ELR (cell line): ENCODE measurements around the gene NSUN7.
"Not testable (repeated sequence)": the region's sequence is repeated elsewhere in the genome, so short reads cannot be mapped to it uniquely, and the experiment has no call there.

ENCODE experiments used
- DNase-seq: peaks from one replicate; pipeline ENCODE4 v3.0.0-alpha.2; 2015; ENCODE audit warnings: low read depth

Gene NSUN7

DNA sequence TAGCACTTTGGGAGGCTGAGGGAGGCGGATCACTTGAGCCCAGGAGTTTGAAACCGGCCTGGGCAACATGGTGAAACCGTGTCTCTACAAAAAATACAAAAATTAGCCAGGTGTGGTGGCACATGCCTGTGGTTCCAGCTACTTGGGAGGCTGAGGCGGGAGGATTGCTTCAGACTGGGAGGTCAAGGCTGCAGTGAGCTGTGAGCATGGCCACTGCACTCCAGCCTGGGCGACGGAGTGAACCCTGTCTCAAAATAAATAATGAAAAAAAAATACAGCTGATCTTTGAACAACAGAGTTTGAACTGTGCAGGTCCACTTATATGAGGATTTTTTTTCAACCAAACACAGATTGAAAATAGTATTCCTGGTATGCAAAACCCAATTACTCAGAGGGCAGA is 67.4 kb downstream of the NSUN7 start:
- DNase-seq: not testable (repeated sequence)

DNA sequence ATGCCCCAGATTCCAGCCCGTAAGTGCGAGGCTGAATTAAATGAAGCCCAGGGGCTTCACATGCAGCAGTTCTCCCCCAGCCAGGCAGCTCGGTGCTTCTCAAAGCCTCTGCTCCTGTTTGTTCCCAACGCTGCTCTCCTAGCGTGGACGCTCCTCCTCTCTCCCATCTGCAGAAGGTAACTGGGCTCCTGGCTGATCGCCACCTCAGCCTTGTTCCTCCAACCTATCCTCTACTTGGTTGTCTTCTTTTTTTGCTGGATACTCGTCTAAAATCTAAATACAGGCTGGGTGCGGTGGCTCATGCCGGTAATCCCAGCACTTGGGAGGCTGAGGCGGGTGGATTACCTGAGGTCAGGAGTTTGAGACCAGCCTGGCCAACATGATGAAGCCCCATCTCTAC is 70.3 kb downstream of the NSUN7 start:
- no peak for DNase-seq

DNA sequence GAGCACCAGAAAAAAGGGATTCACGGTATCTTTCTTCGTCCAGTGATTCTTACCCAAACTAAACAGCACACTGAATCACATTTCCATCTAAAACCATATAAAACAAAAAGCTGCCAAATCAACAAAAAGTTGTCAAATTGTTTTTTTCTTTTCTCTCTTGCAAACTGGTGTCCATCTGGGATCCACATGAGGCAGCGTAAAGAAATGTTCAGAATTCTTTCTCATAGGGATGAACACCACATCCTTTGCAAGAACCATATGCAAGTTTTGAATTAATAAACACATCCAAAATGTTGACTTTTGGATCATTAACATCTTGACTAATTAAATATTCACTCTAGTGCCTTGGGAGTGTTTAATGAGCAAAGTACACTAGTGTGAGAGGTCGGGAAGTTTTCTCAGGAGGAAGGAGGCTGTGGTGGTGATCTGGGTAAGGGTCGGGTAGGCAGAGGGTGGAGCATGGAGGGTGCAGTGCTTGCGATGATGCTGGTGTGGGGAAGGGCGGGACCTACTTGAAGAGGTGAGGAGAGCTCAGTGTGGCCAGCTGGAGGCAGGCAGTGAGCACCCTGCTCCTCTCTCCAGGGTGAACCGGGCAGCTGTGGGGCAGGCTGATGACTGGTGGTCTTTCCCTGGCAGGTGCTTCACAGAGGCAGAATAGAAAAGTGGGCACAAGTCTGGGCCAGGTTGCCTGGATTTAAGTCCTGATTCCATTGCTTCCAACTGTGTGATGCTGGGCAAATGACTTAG is 72.8 kb downstream of the NSUN7 start:
- no peak for DNase-seq

DNA sequence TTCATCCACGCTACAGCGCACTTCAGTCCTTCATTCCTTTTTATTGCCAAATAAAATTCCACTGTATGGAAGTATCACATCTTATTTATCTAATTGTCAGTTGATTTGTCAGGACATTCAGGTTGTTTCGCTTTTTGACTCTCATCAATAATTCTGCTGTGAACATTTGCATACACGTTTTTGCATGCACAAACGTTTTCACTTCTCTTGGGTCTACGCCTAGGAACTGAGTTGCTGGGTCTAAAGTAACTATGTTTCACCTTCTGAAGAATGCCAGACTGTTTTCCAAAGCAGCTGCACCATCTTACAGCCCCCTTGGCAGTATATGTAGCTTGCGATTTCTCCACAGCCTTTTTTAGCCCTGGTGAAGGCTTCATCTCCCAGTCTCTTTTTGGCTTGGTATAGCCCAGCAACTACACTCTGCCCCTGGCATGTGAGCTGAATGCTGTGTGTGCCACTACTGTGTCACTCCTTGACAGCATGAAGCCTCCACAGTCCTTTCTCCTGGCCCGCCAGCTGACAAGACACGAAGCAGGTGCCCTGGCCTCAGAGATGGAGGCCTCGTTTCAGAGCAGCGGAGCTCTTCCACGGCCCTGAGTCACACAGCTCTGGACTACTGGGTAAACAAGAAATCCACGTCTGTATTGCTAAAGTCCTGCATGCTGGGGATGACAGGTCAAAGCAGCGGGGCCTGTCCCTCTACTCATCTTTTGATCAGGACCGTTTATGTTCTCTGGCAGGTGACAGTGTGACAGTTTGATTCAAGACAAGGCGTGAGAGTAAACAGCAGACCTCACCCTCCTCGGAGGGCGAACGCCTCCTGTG is 75.5 kb downstream of the NSUN7 start:
- no peak for DNase-seq

DNA sequence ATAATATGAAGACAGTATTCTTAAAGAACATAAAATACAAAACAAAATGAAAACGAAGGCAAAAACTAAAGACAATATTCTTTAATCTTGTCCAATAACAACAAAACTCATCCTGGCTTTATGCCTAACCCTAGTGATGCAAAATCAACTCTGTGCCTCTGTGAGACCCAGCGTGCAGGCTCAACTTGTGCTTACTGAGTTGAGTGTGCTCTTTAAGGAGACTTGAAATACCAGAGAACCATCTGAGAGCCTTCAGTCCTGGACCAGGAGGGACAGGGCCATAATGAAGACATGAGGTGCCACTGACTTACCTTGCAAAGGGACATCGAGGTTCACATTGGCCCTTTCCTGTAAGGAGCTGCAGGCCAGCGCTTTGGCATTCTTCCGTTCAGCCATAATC is 77.1 kb downstream of the NSUN7 start:
- DNase-seq: no peak

DNA sequence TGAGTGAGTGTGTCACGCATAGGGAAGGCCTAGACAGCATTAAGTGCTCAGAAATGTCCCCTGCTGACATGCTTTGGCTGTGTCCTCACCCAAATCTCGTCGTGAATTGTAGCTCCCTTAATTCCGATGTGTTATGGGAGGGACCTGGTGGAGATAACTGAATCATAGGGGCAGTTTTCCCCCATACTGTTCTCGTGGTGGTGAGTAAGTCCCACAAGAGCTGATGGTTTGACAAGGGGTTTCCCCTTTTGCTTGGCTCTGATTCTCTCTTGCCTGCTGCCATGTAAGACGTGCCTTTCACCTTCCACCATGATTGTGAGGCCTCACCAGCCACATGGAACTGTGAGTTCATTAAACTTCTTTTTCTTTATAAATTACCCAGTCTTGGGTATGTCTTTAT is 78.0 kb downstream of the NSUN7 start:
- no peak for DNase-seq

DNA sequence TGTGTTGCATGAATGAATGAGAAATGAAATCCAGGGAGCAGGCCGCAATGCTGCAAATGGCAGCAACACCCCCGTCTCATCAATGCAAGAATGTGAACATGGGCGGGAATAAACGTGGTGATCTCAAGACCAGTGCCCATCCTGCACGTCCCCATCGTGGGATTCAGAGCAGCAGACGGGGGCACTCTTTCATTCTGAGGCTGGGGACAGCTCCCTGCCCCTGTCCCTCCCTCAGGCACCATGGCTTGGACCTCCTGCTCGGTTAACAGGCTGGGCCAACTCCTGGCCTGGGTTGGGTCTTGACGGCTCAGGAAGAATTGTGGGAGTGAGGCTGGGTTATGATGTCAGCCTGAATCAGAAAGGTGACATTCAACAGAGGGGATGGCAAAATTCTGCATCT is 78.9 kb downstream of the NSUN7 start:
- no peak for DNase-seq

DNA sequence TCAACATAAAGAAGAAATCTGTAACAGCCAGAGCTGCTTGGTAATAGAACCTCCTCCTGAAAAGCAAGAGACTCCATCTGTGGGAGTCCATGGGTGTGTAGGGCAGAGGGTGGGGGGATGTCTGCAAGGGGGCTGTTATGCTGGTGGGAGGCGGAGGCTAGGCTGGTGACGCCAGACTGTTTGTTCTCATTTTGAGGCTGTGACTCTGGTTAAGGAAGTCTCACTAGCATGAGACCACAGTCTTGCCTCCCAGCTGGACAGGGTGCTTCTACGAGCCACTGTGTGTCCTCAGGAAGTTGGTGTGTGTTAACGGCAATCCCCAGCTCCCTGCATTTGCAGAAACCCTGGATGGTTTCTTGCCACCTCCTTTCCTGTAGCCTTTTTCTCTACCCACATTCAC is 79.8 kb downstream of the NSUN7 start:
- DNase-seq: no peak

DNA sequence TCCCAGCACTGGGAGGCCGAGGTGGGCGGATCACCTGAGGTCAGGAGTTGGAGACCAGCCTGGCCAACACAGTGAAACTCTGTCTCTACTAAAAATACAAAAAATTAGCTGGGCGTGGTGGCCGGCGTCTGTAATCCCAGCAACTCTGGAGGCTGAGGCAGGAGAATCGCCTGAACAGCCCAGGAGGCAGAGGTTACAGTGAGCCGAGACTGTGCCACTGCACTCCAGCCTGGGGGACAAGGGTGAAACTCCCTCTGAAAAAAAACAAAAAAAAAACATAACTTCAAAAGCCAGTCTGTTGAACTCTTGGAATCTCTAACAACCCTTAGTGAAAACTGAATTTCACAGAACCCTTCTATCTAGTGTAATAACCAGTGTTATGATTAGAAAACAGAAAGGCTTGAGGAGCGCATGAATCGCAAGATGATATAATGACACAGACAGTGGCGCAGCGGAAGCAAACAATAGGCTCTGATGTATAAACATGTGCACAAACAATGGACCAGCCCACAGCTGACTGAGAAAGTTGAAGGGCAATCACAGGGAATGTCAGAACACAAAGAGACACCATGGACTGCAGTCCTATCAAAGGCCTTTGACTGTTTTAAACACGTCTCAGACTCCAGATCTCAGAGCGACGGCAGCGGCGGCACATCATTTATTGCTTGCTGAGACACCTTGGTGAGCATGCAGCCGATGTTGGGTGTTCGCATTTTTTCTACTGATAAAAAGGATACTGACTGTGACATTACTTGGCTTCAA is 81.6 kb downstream of the NSUN7 start:
- no peak for DNase-seq

DNA sequence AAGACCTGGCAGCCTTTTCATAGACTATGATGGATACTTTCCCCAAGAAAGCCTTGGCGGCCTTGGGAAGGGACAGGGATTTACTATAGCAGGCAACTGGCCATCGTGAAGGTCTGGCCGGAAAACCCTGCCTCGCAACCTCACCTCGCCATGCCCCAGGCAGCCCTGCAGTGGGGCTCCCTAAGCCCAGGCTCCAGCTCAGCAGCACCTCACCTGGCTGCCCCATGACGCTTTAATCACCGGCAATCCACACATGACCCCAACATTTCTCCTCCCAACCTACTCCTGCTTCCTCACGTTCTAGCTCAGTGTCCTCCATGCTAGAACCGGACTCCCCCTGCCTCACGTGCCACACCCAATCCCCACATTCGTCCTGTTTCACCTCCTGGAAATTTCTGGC is 82.4 kb downstream of the NSUN7 start:
- DNase-seq: no peak

DNA sequence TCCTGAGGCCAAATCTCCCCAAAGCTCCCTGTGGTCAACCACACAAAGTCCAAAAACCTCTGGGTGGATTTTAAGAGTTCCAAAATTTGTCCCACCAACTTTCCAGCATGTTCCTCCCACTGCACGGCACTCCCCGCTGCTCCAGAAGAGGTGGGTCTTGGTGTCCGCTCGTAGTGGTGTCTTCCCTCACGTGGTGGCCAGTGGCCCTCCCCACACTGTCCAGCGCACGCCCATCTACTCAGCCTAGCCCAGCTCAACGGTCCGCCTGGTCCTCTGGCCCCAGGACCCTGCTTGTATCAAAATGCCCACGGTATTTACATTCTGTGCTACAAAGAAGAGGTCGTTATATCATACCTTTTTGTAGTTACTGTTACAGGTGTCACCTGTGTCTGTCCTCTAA is 83.5 kb downstream of the NSUN7 start:
- no peak for DNase-seq

DNA sequence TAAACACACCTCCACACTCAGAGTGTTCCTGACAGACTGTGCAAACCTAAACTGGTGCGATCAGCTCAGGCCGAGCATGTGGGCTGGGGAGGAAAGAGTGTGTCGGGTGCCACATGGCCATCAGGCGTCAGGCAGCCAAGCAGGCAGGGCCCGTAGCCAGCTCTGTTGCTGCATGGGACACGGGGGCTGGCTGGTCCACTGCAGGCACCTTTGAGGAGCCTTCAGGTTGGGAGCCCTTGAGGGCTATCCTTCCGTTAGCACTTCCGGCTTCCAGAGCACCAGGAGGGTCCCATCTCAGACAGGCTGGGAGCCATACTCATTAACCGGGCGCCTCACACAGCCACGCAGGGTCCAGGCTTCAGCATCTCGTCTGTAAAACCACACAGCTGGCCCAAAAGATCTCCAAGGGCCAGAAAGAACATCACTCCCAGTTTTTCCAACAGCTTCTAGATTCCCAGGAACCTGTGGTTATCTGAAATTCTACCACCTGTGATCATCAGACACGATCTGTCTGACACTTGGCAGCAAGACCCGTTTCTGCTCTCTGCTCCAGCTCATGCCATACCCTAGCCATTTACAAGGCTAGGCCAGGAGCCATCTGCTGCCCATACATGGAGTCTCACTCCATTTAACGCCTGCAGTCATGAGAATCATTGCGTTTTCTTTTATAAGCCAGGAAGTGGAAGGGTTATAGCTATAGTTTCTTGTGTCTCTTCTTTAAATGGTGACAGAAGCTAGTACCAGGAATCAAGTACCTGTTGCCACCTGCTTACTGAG is 87.5 kb downstream of the NSUN7 start:
- no peak for DNase-seq

DNA sequence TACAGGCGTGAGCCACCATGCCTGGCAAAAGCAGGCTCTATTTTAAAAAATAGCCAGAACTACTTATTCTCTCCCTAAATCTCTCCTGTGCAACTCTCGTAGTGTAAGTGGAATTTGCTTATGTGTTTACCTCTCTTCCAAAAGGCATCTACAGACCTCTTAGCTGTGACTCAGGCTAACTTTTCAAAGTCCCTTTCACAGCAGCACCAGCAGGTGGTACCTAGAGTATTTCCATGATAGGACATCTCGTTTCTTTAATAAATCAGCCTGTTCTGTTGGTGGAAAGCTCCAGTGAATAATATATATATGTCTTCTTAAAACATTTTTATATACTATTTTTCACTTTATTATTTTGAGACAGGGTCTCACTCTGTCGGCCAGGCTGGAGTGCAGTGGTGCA is 89.0 kb downstream of the NSUN7 start:
- peak; percentile 25 for DNase-seq

DNA sequence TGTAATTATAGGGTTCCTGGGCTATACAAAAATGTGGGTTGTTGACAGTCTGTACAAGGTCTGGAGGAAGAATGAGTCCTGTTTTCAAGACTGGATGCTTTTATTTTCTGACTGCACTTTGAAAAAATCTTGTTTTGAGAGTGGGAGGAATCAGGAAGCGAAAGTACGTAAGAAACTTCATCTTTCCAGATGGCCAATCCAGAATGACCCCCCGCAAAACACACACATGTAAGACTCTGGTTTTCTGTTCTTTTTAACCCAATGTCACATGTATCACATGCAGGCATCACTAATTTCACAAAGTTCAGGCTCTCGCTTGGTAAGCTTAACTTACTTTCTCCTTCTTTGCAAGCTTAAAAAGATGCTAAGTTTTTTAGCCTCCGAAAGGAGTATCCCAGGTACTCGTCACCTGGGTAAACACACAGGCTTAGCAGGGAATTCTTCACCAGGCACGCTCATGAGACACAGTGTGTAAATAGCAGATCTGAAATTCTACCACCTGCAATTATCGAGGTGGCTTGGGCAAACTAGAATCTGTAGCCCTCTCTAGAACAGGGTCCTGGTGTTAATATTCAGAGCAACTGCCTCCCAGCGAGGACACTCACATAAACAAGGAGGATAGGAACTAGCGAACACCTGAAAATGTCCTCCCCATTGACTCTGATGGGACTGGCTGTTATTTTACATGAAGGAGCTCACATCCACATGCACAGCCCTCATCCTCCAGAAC is 90.7 kb downstream of the NSUN7 start:
- no peak for DNase-seq

DNA sequence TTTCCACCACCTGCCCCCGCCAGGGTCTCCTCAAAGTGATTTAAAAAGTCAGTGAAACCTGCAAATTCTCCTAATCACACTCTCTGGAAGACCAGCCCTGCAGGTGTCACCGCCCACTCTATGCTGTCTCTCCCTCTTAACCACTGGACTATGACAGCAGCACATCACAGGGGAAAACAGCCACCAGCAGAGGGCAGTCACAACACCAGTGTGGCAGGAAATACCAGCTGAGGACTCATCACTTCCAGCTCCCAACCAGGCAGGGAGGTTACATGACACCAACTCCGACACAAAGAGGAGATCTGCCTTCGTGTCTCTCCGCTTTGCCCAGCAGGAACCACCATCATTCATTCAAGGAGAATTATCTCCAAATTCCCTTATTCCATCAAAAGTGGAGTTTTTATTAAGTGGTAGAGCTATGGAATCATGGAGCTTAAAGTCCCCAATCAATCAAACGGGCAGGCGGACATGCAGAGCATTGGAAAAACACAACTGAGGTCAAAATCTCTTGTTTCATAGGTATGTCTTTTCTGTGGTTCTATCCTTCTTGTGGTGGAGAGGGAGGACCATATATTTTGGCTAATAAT is 91.3 kb downstream of the NSUN7 start:
- DNase-seq: peak; percentile 89

DNA sequence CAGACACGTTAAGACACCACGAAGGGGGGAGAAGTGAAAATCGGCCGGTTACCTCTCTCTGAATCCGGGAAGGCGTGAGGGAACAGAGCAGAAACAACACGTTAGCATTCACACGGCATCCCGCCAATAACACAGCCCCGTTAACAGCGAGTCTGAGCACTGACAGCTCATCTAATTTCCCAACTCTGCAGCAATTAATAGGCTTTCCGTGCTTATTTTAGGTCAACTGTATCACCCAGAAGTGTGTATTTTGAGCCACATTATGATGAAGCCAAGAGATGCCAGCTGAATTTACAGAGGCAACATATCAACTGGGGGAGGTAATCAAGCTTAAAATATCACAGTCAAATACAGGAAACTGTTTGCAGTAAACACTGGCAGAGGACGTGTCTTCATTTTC is 92.6 kb downstream of the NSUN7 start:
- no peak for DNase-seq

DNA sequence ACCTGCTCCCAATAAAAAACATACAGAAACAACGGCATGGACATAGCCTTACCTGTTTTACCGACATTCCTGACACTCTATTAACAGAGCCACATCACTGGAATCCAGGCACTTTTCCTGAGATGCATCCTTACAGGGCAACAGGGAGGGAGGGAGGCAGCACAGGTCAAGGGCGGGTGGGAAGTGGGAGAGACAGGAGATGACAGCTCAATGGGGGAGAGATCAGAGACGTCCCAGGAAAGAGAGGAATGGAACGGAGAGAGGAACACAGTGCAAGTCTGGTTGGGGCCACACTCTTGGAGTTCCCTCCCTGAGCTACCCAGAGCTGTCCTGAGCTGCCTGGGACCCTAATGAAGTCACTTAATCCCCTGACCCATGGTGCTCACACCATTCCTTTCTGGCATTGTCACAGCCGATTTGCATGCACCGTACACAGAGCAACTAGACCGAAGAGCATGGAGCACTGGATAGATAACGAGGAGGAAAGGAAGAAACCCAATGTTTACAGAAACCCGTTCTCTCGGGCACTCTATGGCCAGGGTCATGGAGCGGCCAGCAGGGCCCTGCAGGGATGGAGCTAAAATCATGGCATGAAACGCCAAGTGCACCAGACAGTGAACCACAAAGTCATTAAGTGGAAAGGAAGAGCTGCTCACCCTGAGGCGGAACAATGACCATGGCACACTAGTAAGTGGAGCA is 93.1 kb downstream of the NSUN7 start:
- no peak for DNase-seq

DNA sequence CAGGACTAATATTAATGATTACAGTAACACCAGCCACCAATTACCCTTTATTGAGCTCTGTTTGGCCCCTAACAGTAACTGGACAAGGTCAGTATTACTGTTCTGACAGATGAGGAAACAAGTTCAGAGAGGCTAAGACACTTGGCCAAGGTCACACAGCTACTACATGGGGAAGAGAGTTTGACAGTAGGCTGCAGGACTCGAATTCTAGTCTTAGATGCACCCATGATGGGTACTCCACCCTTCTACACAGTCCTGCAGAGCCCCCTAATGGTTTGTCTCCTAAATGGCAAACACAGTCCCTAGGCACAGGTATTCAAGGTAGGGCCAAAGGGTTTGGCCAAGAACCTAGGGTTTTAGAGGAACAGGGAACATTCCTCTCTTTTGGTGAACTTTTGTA is 93.9 kb downstream of the NSUN7 start:
- peak; percentile 10 for DNase-seq

DNA sequence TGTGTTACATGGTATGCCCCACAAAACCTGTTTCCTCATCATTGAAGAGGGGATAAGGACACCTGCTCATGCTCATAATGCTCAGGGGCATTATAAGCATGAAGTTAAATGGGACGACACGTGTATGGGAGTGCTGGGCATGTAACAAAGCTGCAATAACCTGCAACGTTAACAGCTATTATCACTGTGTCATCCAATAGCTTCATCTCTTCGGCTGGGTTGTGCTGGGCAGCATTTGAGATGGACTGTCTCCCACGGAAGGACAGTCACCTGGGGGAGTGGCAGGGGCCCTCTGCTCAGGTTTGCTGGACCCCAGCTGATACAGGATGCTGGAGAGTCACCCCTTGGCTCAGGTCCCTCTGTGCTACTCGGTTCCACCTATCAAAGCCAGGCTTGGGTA is 94.5 kb downstream of the NSUN7 start:
- no peak for DNase-seq

DNA sequence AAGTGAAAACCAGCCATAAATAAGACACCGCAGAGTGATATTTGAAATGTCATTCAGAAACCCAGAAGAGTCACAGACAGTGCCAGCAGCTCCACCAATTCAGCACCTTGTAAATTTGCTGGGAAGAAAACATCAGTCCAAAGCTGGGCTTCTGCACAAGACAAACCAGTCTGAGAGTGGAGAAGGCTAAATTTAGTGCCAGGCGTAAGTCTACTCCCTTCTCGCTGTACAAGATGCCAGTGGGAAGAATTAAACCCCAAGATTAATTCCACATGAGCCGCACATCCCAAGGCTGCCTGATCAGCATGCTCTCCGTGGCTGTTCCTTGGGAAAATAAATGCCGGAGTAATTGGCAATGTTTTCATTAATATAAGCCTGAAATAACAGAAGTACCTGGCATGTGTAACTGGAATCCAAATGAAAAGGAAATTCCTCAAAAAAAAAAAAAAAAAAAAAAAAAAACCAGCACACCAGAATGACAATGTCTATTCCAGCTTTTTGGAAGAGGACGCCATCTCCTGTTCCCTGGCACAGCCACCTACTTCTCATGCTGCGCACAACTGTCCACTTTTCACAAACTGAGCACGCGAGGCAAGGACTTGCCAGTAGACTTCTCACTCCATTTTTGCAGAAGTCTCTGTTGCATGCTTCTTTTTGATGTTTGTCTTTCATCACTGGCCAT is 95.5 kb downstream of the NSUN7 start:
- DNase-seq: no peak
